Ectodermal cell (in vitro differentiated cells): ENCODE results near the gene OBSCN.

ENCODE experiments used
- H3K27ac ChIP-seq: 2 replicates; pipeline ENCODE4 v1.7.0; 2013; ENCODE audit warnings: mild to moderate bottlenecking, low read depth, low read length; ENCODE audit not compliant: insufficient read depth, poor library complexity, severe bottlenecking
- H3K27me3 ChIP-seq: 2 replicates; pipeline ENCODE4 v1.7.0; 2013; ENCODE audit warnings: mild to moderate bottlenecking, low read length; ENCODE audit not compliant: insufficient read depth, control insufficient read depth, poor library complexity, severe bottlenecking
- H3K36me3 ChIP-seq: one replicate; pipeline ENCODE4 v1.7.0; 2013; ENCODE audit warnings: low read length; ENCODE audit not compliant: control insufficient read depth, insufficient read depth
- H3K4me1 ChIP-seq: one replicate; pipeline ENCODE4 v1.7.0; 2013; ENCODE audit warnings: low read length; ENCODE audit not compliant: control insufficient read depth, insufficient read depth
- H3K4me3 ChIP-seq: 2 replicates; pipeline ENCODE4 v1.7.0; 2013; ENCODE audit warnings: low read depth, low read length, control low read depth; ENCODE audit not compliant: insufficient read depth
- H3K9me3 ChIP-seq: 2 replicates; pipeline ENCODE4 v1.7.0; 2013; ENCODE audit warnings: mild to moderate bottlenecking, low read length, moderate library complexity; ENCODE audit not compliant: control insufficient read depth
- WGBS, 2 experiments: methylation state at CpG; one replicate each; pipeline ENCODE4 v1.1.7; 2013; ENCODE audit warnings: missing lambda C conversion rate in 2 of 2; 5-methylcytosine and 5-hydroxymethylcytosine counted together

The OBSCN gene

DNA sequence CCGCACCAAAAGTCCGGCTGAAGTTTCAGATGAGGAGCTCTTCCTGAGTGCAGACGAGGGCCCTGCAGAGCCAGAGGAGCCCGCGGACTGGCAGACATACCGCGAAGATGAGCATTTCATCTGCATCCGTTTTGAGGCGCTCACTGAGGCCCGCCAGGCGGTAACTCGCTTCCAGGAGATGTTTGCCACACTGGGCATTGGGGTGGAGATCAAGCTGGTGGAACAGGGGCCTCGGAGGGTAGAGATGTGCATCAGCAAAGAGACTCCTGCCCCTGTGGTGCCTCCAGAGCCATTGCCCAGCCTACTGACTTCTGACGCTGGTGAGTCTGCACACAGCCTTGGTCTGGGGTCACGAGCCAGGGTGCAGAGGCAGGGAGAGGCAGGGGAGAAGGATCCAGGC, 114.1 kb downstream of the OBSCN start:
- WGBS, 2 experiments = 94 to 95% methylated on average over 15 of the region's 15 CpGs
- H3K36me3 ChIP-seq = peaks cover 60% of the 10 kb centered on the region

DNA sequence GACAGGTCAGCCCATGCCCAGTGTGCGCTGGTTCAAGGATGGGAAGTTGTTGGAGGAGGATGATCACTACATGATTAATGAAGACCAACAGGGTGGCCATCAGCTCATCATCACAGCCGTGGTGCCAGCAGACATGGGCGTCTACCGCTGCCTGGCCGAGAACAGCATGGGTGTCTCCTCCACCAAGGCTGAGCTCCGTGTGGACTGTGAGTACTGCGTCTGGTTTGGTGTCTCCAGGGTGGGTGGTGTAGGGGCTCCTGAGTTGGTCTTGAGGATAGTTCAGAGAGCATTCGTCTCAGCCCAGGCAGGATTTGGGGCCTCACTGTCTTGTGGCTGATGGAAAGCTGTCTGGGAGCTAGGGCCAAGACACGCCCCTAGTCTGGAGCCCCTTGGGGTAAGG, 115.6 kb downstream of the OBSCN start:
- WGBS, 2 experiments = 93 to 95% methylated on average over 9 of the region's 9 CpGs
- H3K9me3 ChIP-seq = no peaks in the 10 kb centered on the region
- H3K4me1 ChIP-seq = no peaks in the 10 kb centered on the region
- no peaks in the 10 kb centered on the region for H3K27me3 ChIP-seq
- H3K36me3 ChIP-seq = peaks cover 58% of the 10 kb centered on the region
- no peak overlapping the region for H3K4me3 ChIP-seq
- no peak overlapping the region for H3K27ac ChIP-seq

More for the DNA sequence above, 114.1 kb downstream of the OBSCN start:
- Histone ChIP-seq H3K4me1 (no peaks in the 10 kb centered on the region), H3K27me3 (no peaks in the 10 kb centered on the region), H3K4me3 (no peak overlapping the region), H3K27ac (no peak overlapping the region), H3K9me3 (no peaks in the 10 kb centered on the region)

DNA sequence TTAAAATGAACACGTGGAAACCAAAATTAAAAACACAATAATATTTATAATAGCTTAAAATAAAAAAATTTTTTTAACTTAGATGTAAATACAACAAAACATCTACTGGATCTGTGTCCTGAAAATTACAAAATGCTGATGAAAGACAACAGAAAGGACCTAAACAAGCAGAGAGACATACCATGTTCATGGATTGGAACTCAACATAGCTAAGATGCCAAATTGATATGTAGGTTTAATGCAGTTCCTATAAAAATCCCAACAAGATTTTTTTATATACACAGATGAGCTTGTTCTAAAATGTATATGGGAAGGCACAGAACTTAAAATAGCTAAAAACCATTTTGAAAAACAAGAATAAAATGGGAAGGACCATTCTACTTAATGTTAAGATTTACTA, 117.4 kb downstream of the OBSCN start:
- Histone ChIP-seq H3K4me3 (no peak overlapping the region), H3K27me3 (no peaks in the 10 kb centered on the region), H3K4me1 (no peaks in the 10 kb centered on the region), H3K36me3 (peaks cover 43% of the 10 kb centered on the region), H3K27ac (no peak overlapping the region), H3K9me3 (no peaks in the 10 kb centered on the region)
- WGBS, 2 experiments = no CpG with 5 or more reads among the region's 1 CpG

DNA sequence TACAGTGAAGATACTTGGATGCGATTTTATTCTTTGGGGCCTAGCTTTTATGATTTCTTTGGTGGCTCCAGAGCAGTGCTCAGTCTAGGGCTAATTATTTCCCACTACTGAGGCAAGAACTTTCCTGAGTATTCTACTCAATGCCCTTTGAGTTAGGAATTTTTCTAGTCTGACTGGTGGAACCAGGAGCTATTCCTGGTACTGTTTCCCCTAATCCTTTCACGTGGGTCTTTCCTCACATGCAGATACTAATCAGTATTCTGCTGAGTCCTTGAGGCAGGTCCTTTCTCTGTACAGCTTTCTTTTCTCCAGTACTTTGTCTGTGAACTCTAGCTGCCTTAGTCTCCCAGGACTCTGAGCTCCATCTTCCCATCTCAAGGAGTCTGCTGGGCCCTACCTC, 122.0 kb downstream of the OBSCN start:
- H3K27me3 ChIP-seq = no peaks in the 10 kb centered on the region
- H3K4me3 ChIP-seq = no peak overlapping the region
- peaks cover 13% of the 10 kb centered on the region for H3K36me3 ChIP-seq
- no peak overlapping the region for H3K27ac ChIP-seq
- H3K4me1 ChIP-seq = no peaks in the 10 kb centered on the region
- no peaks in the 10 kb centered on the region for H3K9me3 ChIP-seq
- WGBS, 2 experiments = 89 to 91% methylated on average over 2 of the region's 2 CpGs

DNA sequence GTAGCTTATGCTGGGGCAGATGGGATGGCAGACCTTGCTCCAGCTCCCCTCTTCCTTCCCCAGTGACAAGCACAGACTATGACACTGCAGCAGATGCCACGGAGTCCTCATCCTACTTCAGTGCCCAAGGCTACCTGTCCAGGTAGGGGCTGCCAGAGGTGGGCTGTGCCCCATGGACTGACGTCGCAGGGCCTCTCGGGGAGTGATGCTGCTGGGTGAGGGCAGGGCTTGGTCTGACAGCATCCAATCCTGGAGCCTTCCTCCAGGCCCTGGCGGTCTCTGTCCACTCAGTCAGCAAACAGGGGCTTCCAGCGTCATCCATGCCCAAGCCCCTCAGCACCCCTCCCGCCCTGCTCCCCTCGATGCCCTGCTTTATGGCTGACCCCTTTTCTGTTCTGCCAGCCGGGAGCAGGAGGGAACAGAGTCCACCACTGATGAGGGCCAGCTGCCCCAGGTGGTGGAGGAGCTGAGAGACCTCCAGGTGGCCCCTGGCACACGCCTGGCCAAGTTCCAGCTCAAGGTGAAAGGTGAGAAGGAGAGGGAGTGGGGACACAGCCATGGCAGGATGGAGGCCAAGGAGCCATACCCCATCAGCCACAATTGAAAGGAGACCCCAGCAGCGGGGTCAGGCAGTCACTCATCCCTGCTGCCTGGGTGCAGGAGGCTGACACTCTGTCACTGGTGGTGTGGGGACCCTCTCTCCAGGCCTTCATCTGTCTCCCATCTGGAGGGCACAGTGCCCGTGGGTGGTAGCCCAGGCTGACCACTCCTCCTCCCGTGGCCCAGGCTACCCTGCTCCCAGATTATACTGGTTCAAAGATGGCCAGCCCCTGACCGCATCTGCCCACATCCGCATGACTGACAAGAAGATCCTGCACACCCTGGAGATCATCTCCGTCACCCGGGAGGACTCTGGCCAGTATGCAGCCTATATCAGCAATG, 125.2 kb downstream of the OBSCN start:
- no peaks in the 10 kb centered on the region for H3K9me3 ChIP-seq
- no peak overlapping the region for H3K27ac ChIP-seq
- no peak overlapping the region for H3K4me3 ChIP-seq
- peaks cover 6% of the 10 kb centered on the region for H3K36me3 ChIP-seq
- H3K4me1 ChIP-seq = no peaks in the 10 kb centered on the region
- H3K27me3 ChIP-seq = no peaks in the 10 kb centered on the region
- 92 to 95% methylated on average over 17 of the region's 17 CpGs for WGBS, 2 experiments

DNA sequence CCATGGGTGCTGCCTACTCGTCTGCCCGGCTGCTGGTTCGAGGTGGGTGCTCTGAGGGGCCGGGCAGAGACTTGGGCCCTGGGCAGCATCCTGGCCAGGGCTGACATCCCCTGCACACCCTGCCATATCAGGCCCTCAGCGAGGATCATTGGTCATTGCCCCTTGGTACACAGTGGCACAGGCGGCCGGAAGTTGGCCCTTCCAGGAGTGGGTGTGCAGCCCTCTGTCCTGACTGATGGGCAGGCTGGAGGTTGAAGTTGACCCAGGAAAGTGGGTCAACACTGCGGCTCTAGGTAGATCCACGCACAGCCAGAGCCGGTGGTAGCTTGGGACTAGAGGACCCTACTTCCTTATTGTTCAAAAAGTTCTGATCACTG, 125.9 kb downstream of the OBSCN start:
- WGBS, 2 experiments = 94 to 95% methylated on average over 10 of the region's 10 CpGs
- H3K4me3 ChIP-seq = no peak overlapping the region
- H3K27me3 ChIP-seq = no peaks in the 10 kb centered on the region
- peaks cover 6% of the 10 kb centered on the region for H3K36me3 ChIP-seq
- H3K27ac ChIP-seq = no peak overlapping the region
- H3K9me3 ChIP-seq = no peaks in the 10 kb centered on the region
- H3K4me1 ChIP-seq = no peaks in the 10 kb centered on the region

DNA sequence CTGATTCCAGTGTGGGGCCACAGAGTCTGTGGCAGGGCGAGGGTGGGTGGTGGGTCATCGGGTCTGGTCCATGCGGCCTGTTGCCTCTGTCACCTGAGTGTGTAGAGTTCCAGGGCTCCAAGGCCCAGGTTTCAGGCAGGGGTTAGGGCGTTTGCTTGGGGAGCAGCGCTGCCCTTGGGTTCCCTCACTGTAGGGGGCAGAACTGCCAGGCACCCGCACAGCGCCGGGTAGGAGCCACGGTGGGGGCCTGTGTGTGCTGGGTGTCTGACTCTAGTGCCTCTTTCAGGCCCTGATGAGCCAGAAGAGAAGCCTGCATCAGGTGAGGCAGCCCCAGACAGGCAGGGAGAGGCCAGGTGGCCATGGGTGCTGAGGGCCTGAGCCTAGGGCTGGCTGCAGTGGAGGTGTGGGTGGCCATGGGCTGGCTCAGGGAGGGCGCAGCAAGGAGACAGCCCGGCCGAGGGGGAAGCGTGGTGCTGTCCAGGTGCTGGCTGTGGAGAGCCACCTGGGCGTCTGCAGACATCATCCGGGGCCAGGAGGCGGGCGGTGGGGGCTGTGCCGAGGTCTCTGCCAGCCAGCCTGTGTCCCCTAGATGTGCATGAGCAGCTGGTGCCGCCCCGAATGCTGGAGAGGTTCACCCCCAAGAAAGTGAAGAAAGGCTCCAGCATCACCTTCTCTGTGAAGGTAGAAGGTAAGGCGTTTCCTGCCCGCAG, 126.5 kb downstream of the OBSCN start:
- Histone ChIP-seq H3K9me3 (no peaks in the 10 kb centered on the region), H3K4me1 (no peaks in the 10 kb centered on the region), H3K36me3 (peaks cover 12% of the 10 kb centered on the region), H3K27ac (no peak overlapping the region), H3K4me3 (no peak overlapping the region), H3K27me3 (no peaks in the 10 kb centered on the region)
- 93 to 96% methylated on average over 22 of the region's 22 CpGs for WGBS, 2 experiments

DNA sequence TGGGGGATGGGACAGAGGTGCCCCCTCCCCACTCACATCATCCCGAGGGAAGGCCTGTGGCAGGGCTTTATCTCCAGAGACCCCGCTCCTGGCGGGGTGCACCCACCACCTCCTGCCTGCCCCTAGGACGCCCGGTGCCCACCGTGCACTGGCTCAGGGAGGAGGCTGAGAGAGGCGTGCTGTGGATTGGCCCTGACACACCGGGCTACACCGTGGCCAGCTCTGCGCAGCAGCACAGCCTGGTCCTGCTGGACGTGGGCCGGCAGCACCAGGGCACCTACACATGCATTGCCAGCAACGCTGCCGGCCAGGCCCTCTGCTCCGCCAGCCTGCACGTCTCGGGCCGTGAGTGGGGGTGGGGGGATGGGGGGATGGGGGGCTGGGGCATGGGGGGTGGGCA, 127.1 kb downstream of the OBSCN start:
- no peaks in the 10 kb centered on the region for H3K4me1 ChIP-seq
- WGBS, 2 experiments = 95 to 97% methylated on average over 12 to 14 of the region's 18 CpGs

DNA sequence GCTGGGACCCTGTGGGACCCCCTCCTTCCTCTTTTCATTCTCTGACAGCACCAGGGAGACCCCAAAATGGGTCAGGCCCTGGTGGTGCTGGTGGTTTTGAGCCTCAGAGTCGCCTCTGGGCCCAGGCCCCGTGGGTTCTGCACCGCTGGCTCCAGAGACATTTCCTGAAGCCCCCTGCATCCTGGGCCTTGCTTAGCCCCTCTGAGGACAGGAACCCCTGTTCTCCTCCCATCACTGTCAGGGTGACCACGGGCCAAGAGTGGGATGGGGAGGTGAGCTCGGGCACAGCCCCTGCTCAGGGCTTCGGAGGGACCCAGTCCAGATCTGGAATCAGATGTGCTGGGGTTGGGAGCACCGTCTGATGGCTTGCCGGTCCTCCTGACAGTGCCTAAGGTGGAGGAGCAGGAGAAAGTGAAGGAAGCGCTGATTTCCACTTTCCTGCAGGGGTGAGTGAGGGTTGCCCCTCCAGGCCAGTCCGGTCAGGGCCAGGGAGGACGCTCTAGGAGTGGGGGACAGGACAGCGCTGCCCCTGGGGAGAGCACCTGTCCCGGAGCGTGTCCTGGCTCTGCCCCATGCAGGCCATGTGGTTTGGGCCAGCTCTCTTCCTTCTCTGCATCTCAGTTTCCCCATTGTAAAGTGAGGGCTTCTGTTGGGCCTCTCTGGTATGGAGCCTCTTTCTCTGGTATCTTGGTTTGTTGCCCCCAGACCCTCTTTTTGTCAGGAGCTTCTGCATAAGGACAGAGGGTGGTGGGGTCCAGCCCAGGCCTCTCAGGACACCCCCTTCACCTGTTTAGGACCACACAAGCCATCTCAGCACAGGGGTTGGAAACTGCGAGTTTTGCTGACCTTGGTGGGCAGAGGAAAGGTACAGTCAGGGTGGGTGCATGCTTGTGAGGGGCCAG, 127.8 kb downstream of the OBSCN start:
- Histone ChIP-seq H3K4me3 (no peak overlapping the region), H3K27ac (no peak overlapping the region), H3K36me3 (peaks cover 16% of the 10 kb centered on the region), H3K9me3 (no peaks in the 10 kb centered on the region), H3K4me1 (no peaks in the 10 kb centered on the region), H3K27me3 (no peaks in the 10 kb centered on the region)
- 93 to 95% methylated on average over 15 of the region's 15 CpGs for WGBS, 2 experiments

More for the DNA sequence above, 127.1 kb downstream of the OBSCN start:
- Histone ChIP-seq H3K36me3 (peaks cover 12% of the 10 kb centered on the region), H3K9me3 (no peaks in the 10 kb centered on the region), H3K27ac (no peak overlapping the region), H3K4me3 (no peak overlapping the region), H3K27me3 (no peaks in the 10 kb centered on the region)
